Calu3 (cell line): ENCODE results near the gene CFLAR. TPM values are rescaled to one million over a fixed set of nuclear protein-coding genes. Genes with fewer than 3 reads are reported as not detected.

Source experiments
- BruUV-seq: library from RNA; stranded (reverse); fragments of 400-500 nt; replicated peaks from 2 replicates; lab custom pipeline; 2021; lab: Mats Ljungman, UMichigan
- CTCF ChIA-PET: fragments of 300-600 bp; sonication (Branson Sonifier 250); formaldehyde crosslinking; loops from one replicate; lab custom pipeline; 2022; ENCODE audit warnings: antibody characterized with exemption; lab: Charles Lee
- DNase-seq: peaks from one replicate; pipeline ENCODE4 v3.0.0; 2022
- H3K27ac Mint-ChIP-seq: one replicate; pipeline ENCODE4 v1.8.0; 2022; ENCODE audit warnings: mixed read lengths; ENCODE audit not compliant: unreplicated experiment
- H3K27me3 Mint-ChIP-seq: one replicate; pipeline ENCODE4 v1.8.0; 2022; ENCODE audit warnings: mixed read lengths; ENCODE audit not compliant: unreplicated experiment
- H3K36me3 Mint-ChIP-seq: one replicate; pipeline ENCODE4 v1.8.0; 2022; ENCODE audit warnings: mild to moderate bottlenecking, moderate library complexity, mixed read lengths; ENCODE audit not compliant: insufficient read depth, unreplicated experiment
- H3K4me1 Mint-ChIP-seq: one replicate; pipeline ENCODE4 v1.8.0; 2022; ENCODE audit warnings: mild to moderate bottlenecking, low read depth, mixed read lengths; ENCODE audit not compliant: unreplicated experiment
- H3K4me3 Mint-ChIP-seq: one replicate; pipeline ENCODE4 v1.8.0; 2022; ENCODE audit warnings: mild to moderate bottlenecking, low read depth, moderate library complexity, mixed read lengths; ENCODE audit not compliant: unreplicated experiment
- H3K9me3 Mint-ChIP-seq: one replicate; pipeline ENCODE4 v1.8.0; 2022; ENCODE audit warnings: low read depth, mixed read lengths; ENCODE audit not compliant: unreplicated experiment
- CTCF ChIP-seq: fragments of 200-600 bp; IDR thresholded peaks from one replicate; pipeline ENCODE4 v1.8.0; 2022; ENCODE audit warnings: antibody characterized with exemption; ENCODE audit not compliant: unreplicated experiment
- intact Hi-C: fragments of 100-400 bp; cut with micrococcal nuclease; formaldehyde crosslinking; loops from one replicate; pipeline ENCODE4 v1.10.0; 2022; ENCODE audit not compliant: unreplicated experiment
- total RNA-seq: library from RNA; stranded (reverse); gene quantifications from 2 replicates; pipeline ENCODE4 v1.2.3, GENCODE V29; 2022

CFLAR gene
- total RNA-seq, 1 experiment from 2014 or later, result 285 TPM

DNA sequence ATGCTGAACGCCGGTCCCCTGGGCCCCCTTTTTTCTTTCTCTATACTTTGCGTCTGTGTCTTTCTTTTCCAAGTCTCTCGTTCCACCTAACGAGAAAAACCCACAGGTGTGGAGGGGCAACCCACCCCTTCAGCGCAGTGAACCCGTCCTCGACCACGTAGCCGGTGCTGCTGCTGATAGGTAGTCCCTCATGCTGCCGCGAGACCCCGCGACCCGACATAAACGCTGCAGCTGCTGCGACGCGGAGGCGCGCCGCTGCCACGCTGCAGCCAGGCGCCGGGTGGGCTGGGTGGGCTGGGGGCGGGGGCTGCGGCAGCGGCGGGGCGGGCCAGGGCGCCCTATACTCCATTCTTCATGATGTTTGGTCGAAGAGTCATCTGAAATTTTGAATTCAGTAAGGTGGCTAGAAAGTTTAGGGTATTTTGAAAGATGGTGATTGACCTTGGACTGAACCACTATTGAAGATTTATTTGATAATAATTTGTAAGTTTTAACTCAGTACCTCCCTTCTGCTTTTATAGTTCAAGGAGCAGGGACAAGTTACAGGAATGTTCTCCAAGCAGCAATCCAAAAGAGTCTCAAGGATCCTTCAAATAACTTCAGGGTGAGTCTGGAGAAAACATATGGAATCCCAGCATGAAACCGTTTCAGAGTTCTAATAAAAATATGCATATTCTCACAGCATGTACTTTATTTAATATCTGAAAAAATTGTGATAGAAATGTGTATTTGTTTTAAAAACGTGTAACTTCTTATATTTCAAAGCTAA is 24.1 kb downstream of the CFLAR start:
- CTCF ChIA-PET, result no interaction called here

DNA sequence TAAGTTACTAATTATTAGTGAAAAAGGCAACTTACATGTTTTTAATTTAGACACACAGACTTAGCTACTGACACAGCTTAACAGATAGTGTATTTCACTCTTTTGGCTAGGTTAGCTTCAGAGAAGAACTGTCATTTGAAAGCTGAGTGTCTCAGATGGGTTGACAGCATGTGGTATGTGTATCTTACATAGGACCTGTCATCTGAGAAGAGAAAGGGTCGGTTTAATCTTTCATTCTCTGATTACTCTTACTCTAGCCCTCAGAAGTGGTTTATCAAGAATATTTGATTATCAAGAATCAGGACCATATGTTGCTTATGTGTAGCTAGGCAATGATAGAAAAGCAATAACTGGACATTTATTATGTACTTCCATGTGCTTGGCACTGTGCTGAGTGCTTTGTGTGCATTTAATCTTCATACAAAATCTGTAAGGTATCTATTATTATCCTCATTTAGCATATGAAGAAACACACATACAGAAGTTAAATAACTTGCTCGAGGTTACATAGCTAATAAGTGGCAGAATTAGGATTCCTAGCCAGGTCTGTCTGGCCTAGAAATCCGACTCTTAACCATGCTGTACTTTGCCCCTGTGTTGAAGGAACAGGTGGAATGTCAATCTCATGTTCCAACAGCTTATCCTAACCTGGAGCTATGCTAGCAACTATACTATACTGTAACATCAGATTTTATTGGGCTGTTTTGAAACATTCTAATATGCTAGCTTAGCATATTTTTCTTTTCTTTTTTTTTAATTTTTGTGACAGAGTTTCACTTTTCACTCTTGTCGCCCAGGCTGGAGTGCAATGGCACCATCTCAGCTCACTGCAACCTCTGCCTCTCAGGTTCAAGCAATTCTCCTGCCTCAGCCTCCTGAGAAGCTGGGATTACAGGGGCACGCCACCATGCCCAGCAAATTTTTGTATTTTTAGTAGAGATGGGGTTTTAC is 28.4 kb downstream of the CFLAR start:
- CTCF ChIA-PET, result interaction anchor here (0.5 to 1.7 kb wide), 4 partner anchors 14 to 716 kb away, joined by 3 to 5 read pairs (median 4); no protein-coding TSS in a partner anchor
- Mint-ChIP-seq H3K36me3 (peaks cover 92% of the 10 kb centered on the region), H3K4me1 (peaks cover 43% of the 10 kb centered on the region), H3K9me3 (no peaks in the 10 kb centered on the region), H3K4me3 (no peak overlapping the region), H3K27ac (peak overlapping the region; percentile 44), H3K27me3 (no peaks in the 10 kb centered on the region)
- no peak for TF ChIP-seq CTCF
- no TSS peak for BruUV-seq
- DNase-seq, result no peak
- intact Hi-C loops, result no loop called here

More for the DNA sequence above, 24.1 kb downstream of the CFLAR start:
- H3K27me3 Mint-ChIP-seq, result no peaks in the 10 kb centered on the region
- peaks cover 98% of the 10 kb centered on the region for H3K36me3 Mint-ChIP-seq
- BruUV-seq, result no TSS peak
- H3K4me1 Mint-ChIP-seq, result peaks cover 45% of the 10 kb centered on the region
- DNase-seq, result no peak
- no peak for TF ChIP-seq CTCF
- H3K9me3 Mint-ChIP-seq, result no peaks in the 10 kb centered on the region
- peak overlapping the region; percentile 19 for H3K27ac Mint-ChIP-seq
- no peak overlapping the region for H3K4me3 Mint-ChIP-seq
- intact Hi-C loops, result no loop called here

- Mint-ChIP-seq H3K4me3 (peak overlapping the region; percentile 62), H3K27ac (peak overlapping the region; percentile 99), H3K27me3 (no peaks in the 10 kb centered on the region), H3K4me1 (peaks cover 77% of the 10 kb centered on the region), H3K36me3 (peaks cover 92% of the 10 kb centered on the region), H3K9me3 (peaks cover 6% of the 10 kb centered on the region)
- intact Hi-C loops, result loop anchor here (2.0 kb wide), 1 partner anchor 16 kb away; no protein-coding TSS in a partner anchor
- CTCF ChIA-PET, result interaction anchor here (1.1 kb wide), 1 partner anchor 10 kb away, joined by 6 read pairs; no protein-coding TSS in a partner anchor
- TF ChIP-seq CTCF, result no peak
- BruUV-seq, result no TSS peak
- DNase-seq, result no peak
Measured at GRCh38 chr2:201148434-201148990, 32.5 kb downstream of the CFLAR start.
